C4-2B (cell line): ENCODE measurements around the gene ALAS1.

Experiments
- ZFX ChIP-seq: fragments of 450-650 bp; IDR thresholded peaks from 2 replicates; pipeline ENCODE4 v1.6.1; 2017
- TF ChIP-seq, protein P1 (sequence below): fragments of 450-650 bp; conservative IDR thresholded peaks from 2 replicates; pipeline ENCODE4 v1.5.1; 2017; ENCODE audit warnings: mild to moderate bottlenecking

DNA sequence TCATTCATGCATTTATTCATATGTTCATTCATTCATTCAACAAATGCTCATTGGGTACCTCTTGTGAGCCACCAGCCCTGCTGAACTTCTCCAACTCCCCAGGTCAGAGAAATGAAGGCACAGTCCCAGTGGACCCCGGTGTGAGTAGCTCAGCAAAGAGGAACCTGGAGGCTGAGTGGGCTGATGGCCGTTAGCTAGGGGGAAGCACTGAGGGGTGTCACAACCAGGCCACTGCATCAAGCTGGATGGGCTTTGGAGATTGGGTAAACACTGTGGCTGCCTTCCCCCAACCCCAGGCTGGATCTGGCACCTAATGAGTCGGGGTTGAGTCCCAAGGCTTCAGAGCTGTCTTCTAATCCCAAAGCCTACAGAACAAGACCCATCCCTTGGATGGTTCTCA is 12.1 kb upstream of the ALAS1 start:
- TF ChIP-seq, protein P1, sequence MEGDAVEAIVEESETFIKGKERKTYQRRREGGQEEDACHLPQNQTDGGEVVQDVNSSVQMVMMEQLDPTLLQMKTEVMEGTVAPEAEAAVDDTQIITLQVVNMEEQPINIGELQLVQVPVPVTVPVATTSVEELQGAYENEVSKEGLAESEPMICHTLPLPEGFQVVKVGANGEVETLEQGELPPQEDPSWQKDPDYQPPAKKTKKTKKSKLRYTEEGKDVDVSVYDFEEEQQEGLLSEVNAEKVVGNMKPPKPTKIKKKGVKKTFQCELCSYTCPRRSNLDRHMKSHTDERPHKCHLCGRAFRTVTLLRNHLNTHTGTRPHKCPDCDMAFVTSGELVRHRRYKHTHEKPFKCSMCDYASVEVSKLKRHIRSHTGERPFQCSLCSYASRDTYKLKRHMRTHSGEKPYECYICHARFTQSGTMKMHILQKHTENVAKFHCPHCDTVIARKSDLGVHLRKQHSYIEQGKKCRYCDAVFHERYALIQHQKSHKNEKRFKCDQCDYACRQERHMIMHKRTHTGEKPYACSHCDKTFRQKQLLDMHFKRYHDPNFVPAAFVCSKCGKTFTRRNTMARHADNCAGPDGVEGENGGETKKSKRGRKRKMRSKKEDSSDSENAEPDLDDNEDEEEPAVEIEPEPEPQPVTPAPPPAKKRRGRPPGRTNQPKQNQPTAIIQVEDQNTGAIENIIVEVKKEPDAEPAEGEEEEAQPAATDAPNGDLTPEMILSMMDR = no peak
- TF ChIP-seq ZFX = no peak
